ENCODE measurements around the gene INPP5B.

The INPP5B gene

GRCh38 chr1:37872692-37873091 lies 74.2 kb downstream of the INPP5B start:
- no peak for DNase-seq (ENCODE audit: low spot score)

GRCh38 chr1:37868466-37868865 lies 78.4 kb downstream of the INPP5B start:
- no peak for DNase-seq (ENCODE audit: low spot score)

- no peak for DNase-seq (ENCODE audit: low spot score)
Observed at GRCh38 chr1:37867784-37868183, 79.1 kb downstream of the INPP5B start.

- DNase-seq (ENCODE audit: low spot score) = no peak
Observed at GRCh38 chr1:37866491-37866890, 80.4 kb downstream of the INPP5B start.

- DNase-seq (ENCODE audit: low spot score) = no peak
Observed at GRCh38 chr1:37865348-37866120, 81.3 kb downstream of the INPP5B start.

GRCh38 chr1:37862330-37862729 lies 84.5 kb downstream of the INPP5B start:
- no peak for DNase-seq (ENCODE audit: low spot score)

- no peak for DNase-seq (ENCODE audit: low spot score)
Observed at GRCh38 chr1:37861151-37861550, 85.7 kb downstream of the INPP5B start.

GRCh38 chr1:37860346-37860666 lies 86.5 kb downstream of the INPP5B start:
- no peak for DNase-seq (ENCODE audit: low spot score)

- peak; percentile 96 for DNase-seq (ENCODE audit: low spot score)
Observed at GRCh38 chr1:37859507-37860345, 87.1 kb downstream of the INPP5B start, which contains the start of gene MTF1. TSS of gene MTF1 (minus strand) at chr1:37859592. CDS start at chr1:37857658, 1,934 bp downstream.

GRCh38 chr1:37858931-37859506 lies 87.8 kb downstream of the INPP5B start:
- DNase-seq (ENCODE audit: low spot score) = no peak

GRCh38 chr1:37854406-37854805 lies 92.4 kb downstream of the INPP5B start:
- no peak for DNase-seq (ENCODE audit: low spot score)

GRCh38 chr1:37853157-37853556 lies 93.7 kb downstream of the INPP5B start:
- DNase-seq (ENCODE audit: low spot score) = no peak

GRCh38 chr1:37851782-37852210 lies 95.1 kb downstream of the INPP5B start:
- DNase-seq (ENCODE audit: low spot score) = no peak

- no peak for DNase-seq (ENCODE audit: low spot score)
Observed at GRCh38 chr1:37851262-37851661, 95.6 kb downstream of the INPP5B start.

- DNase-seq (ENCODE audit: low spot score) = no peak
Observed at GRCh38 chr1:37850352-37850955, 96.4 kb downstream of the INPP5B start.

- DNase-seq (ENCODE audit: low spot score) = no peak
Observed at GRCh38 chr1:37849480-37849879, 97.4 kb downstream of the INPP5B start.

GRCh38 chr1:37846647-37847339 lies 100.1 kb downstream of the INPP5B start:
- DNase-seq (ENCODE audit: low spot score) = no peak

GRCh38 chr1:37845786-37846185 lies 101.1 kb downstream of the INPP5B start:
- no peak for DNase-seq (ENCODE audit: low spot score)

GRCh38 chr1:37845049-37845646 lies 101.7 kb downstream of the INPP5B start:
- DNase-seq (ENCODE audit: low spot score) = no peak

- DNase-seq (ENCODE audit: low spot score) = no peak
Observed at GRCh38 chr1:37844536-37844935, 102.3 kb downstream of the INPP5B start.

GRCh38 chr1:37841652-37842051 lies 105.2 kb downstream of the INPP5B start:
- no peak for DNase-seq (ENCODE audit: low spot score)
